Measurements from ENCODE around the gene PTGR2. TPM values are rescaled to one million over a fixed set of nuclear protein-coding genes. Genes with fewer than 3 reads are reported as not detected.
"Not testable (repeated sequence)": the region's sequence is repeated elsewhere in the genome, so short reads cannot be mapped to it uniquely, and the experiment has no call there.

The PTGR2 gene
- total RNA-seq, 1 experiment from 2014 or later = 3.9 TPM

DNA sequence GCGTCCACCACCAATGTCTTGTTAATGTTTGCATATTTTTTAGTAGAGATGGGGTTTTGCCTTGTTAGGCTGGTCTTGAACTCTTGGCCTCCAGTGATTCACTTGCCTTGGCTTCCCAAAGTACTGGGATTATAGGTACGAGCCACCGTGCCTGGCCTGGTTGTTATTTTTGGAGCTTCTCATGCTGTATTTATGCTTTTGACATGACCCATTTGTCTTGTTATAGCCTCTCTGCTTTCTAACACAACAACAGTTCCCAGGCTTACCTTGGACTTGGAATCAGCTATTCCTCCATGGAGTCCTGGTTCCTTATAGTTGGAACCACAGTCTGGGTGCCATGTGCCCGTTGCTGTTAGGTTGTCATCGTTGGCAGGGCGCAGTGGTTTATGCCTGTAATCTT, 64.7 kb downstream of the PTGR2 start:
- H3K27ac ChIP-seq = no peak overlapping the region
- H3K36me3 ChIP-seq = peaks cover 73% of the 10 kb centered on the region
- no peak for DNase-seq (ENCODE audit: low read depth in 1 of 2, low spot score in 2 of 2)
- no peaks in the 10 kb centered on the region for H3K4me1 ChIP-seq (replicated peaks)
- no peaks in the 10 kb centered on the region; the same call in 1 of the 2 replicates for H3K9me3 ChIP-seq (replicated peaks)
- H3K4me3 ChIP-seq = no peak overlapping the region
- H3K27me3 ChIP-seq (replicated peaks) = no peaks in the 10 kb centered on the region

DNA sequence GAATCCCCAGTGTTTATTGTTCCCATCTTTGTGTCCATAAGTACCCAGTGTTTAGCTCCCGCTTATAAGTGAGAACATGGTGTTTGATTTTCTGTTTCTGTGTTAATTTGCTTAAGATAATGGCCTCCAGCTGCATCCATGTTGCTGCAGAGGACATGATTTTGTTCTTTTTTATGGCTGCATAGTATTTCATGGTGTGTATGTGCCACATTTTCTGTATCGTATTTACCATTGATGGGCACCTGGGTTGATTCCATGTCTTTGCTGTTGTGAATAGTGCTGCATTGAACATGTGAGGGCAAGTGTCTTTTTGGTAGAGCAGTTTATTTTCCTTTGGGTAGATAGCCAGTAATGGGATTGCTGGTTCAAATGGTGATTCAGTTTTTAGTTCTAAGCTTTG, 67.8 kb downstream of the PTGR2 start:
- H3K27me3 ChIP-seq (replicated peaks) = not testable (repeated sequence)
- peaks cover 73% of the 10 kb centered on the region for H3K36me3 ChIP-seq

DNA sequence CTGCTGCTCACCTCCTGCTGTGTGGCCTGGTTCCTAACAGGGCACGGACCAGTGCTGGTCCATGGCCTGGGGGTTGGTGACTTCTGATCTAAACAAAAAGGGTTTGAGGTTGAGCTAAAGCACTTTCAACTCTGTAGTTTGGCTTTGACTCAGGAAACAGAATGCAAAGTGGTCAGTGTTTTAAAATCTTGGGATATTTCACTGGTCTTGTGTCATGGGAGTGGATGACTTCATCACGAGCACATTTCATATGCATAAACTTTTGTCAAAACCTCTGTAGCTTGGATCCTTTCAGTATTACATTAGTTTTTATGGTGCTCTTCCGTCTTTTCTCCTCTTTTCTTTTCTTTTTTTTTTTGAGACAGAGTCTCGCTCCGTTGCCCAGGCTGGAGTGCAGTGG, 72.7 kb downstream of the PTGR2 start:
- DNase-seq (ENCODE audit: low read depth in 1 of 2, low spot score in 2 of 2) = no peak
- peaks cover 81% of the 10 kb centered on the region for H3K36me3 ChIP-seq

More for the DNA sequence above, 67.8 kb downstream of the PTGR2 start:
- not testable (repeated sequence) for H3K27ac ChIP-seq; H3K4me1 ChIP-seq (replicated peaks); DNase-seq (ENCODE audit: low read depth in 1 of 2, low spot score in 2 of 2); H3K4me3 ChIP-seq; H3K9me3 ChIP-seq (replicated peaks)

More for the DNA sequence above, 72.7 kb downstream of the PTGR2 start:
- Histone ChIP-seq H3K27ac (no peak overlapping the region), H3K4me3 (no peak overlapping the region), H3K9me3 (replicated peaks) (no peaks in the 10 kb centered on the region), H3K4me1 (replicated peaks) (no peaks in the 10 kb centered on the region), H3K27me3 (replicated peaks) (no peaks in the 10 kb centered on the region)

Other genes with a start within 250 kb of the PTGR2 start
- not detected in 2 replicates for gene ACOT6, start 239.3 kb upstream of the PTGR2 start, total RNA-seq (2014; rRNA removed; shearing (Covaris generic))
- 5.0 and 16.2 TPM in 2 replicates for gene DNAL1, start 206.8 kb upstream of the PTGR2 start, total RNA-seq (2014; rRNA removed; shearing (Covaris generic))
- gene PNMA1, start 137.4 kb upstream of the PTGR2 start, total RNA-seq (2014; rRNA removed; shearing (Covaris generic)) = 16.7 and 21.6 TPM in 2 replicates
- gene ZNF410, start 35.0 kb downstream of the PTGR2 start, total RNA-seq (2014; rRNA removed; shearing (Covaris generic)) = 49.2 and 63.1 TPM in 2 replicates
- gene FAM161B, start 98.3 kb downstream of the PTGR2 start, total RNA-seq (2014; rRNA removed; shearing (Covaris generic)) = 0.66 and 1.9 TPM in 2 replicates
- gene COQ6, start 98.5 kb downstream of the PTGR2 start, total RNA-seq (2014; rRNA removed; shearing (Covaris generic)) = 15.5 and 19.6 TPM in 2 replicates
- 8.3 and 9.4 TPM in 2 replicates for gene ENTPD5, start 167.5 kb downstream of the PTGR2 start, total RNA-seq (2014; rRNA removed; shearing (Covaris generic))
- 1.1 and 10.2 TPM in 2 replicates for gene BBOF1, start 167.5 kb downstream of the PTGR2 start, total RNA-seq (2014; rRNA removed; shearing (Covaris generic))
- 14.2 and 16.5 TPM in 2 replicates for gene ALDH6A1, start 232.6 kb downstream of the PTGR2 start, total RNA-seq (2014; rRNA removed; shearing (Covaris generic))
- 21.7 and 41.6 TPM in 2 replicates for gene LIN52, start 233.1 kb downstream of the PTGR2 start, total RNA-seq (2014; rRNA removed; shearing (Covaris generic))

Measured in SJSA1 (cell line).